Testis (tissue), 2 donors: ENCODE data around the gene CNKSR2.

ENCODE experiments used
- POLR2A ChIP-seq: fragments of 450-650 bp; IDR thresholded peaks from one replicate; pipeline ENCODE4 v1.6.1; 2017; ENCODE audit warnings: antibody characterized with exemption, mild to moderate bottlenecking, moderate library complexity
- TF ChIP-seq, protein P1 (sequence below), 3 experiments: fragments of 450-650 bp in 2 of 3; fragments of 200-600 bp in 1 of 3; sonication (generic) in 1 of 3; IDR thresholded peaks; one replicate each; pipeline ENCODE4 v1.5.1; 2016 to 2019; ENCODE audit warnings: antibody characterized with exemption in 3 of 3, mild to moderate bottlenecking in 2 of 3, moderate library complexity in 1 of 3

GRCh38 chrX:21700275-21700674, 326.1 kb downstream of the CNKSR2 start:
- TF ChIP-seq, protein P1, sequence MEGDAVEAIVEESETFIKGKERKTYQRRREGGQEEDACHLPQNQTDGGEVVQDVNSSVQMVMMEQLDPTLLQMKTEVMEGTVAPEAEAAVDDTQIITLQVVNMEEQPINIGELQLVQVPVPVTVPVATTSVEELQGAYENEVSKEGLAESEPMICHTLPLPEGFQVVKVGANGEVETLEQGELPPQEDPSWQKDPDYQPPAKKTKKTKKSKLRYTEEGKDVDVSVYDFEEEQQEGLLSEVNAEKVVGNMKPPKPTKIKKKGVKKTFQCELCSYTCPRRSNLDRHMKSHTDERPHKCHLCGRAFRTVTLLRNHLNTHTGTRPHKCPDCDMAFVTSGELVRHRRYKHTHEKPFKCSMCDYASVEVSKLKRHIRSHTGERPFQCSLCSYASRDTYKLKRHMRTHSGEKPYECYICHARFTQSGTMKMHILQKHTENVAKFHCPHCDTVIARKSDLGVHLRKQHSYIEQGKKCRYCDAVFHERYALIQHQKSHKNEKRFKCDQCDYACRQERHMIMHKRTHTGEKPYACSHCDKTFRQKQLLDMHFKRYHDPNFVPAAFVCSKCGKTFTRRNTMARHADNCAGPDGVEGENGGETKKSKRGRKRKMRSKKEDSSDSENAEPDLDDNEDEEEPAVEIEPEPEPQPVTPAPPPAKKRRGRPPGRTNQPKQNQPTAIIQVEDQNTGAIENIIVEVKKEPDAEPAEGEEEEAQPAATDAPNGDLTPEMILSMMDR (IDR thresholded peaks at IDR 0.05): no peak
- TF ChIP-seq POLR2A: no peak
